ENCODE data around the gene MAG.

Gene MAG

GRCh38 chr19:35318679-35319448, 26.9 kb downstream of the MAG start:
- Histone ChIP-seq H3K27me3 (ENCODE audit: low read depth) (no peaks in the 10 kb centered on the region), H3K9me3 (no peaks in the 10 kb centered on the region; the same call in 1 of the 2 replicates), H3K36me3 (replicated peaks) (no peaks in the 10 kb centered on the region), H3K4me1 (no peaks in the 10 kb centered on the region), H3K4me3 (no peak overlapping the region)
- in situ Hi-C loops (cut with MboI; ENCODE audit: low sequenced_read_pairs): no loop called here
- DNase-seq (ENCODE audit: low spot score in 2 of 2): no peak

GRCh38 chr19:35320065-35320713, 28.2 kb downstream of the MAG start:
- Histone ChIP-seq H3K4me1 (no peaks in the 10 kb centered on the region), H3K27me3 (ENCODE audit: low read depth) (no peaks in the 10 kb centered on the region), H3K9me3 (no peaks in the 10 kb centered on the region; the same call in 1 of the 2 replicates), H3K36me3 (replicated peaks) (no peaks in the 10 kb centered on the region), H3K4me3 (no peak overlapping the region)
- no peak for DNase-seq (ENCODE audit: low spot score in 2 of 2)
- in situ Hi-C loops (cut with MboI; ENCODE audit: low sequenced_read_pairs): no loop called here

- no peaks in the 10 kb centered on the region; the same call in 1 of the 2 replicates for H3K9me3 ChIP-seq
- H3K4me1 ChIP-seq: no peaks in the 10 kb centered on the region
- DNase-seq (ENCODE audit: low spot score in 2 of 2): no peak
- no peaks in the 10 kb centered on the region for H3K36me3 ChIP-seq (replicated peaks)
- in situ Hi-C loops (cut with MboI; ENCODE audit: low sequenced_read_pairs): no loop called here
- H3K4me3 ChIP-seq: no peak overlapping the region
- H3K27me3 ChIP-seq (ENCODE audit: low read depth): no peaks in the 10 kb centered on the region; the same call in 1 of the 2 replicates
These were observed 29.3 kb downstream of the MAG start for GRCh38 chr19:35321291-35321690.

- Histone ChIP-seq H3K36me3 (replicated peaks) (no peaks in the 10 kb centered on the region), H3K9me3 (no peaks in the 10 kb centered on the region; the same call in 1 of the 2 replicates), H3K4me3 (no peak overlapping the region), H3K27me3 (ENCODE audit: low read depth) (no peaks in the 10 kb centered on the region; the same call in 1 of the 2 replicates), H3K4me1 (no peaks in the 10 kb centered on the region)
- in situ Hi-C loops (cut with MboI; ENCODE audit: low sequenced_read_pairs): no loop called here
- DNase-seq (ENCODE audit: low spot score in 2 of 2): no peak
These were observed 30.1 kb downstream of the MAG start for GRCh38 chr19:35322014-35322413.

- Histone ChIP-seq H3K36me3 (replicated peaks) (no peaks in the 10 kb centered on the region), H3K9me3 (no peaks in the 10 kb centered on the region), H3K4me1 (no peaks in the 10 kb centered on the region), H3K27me3 (ENCODE audit: low read depth) (no peaks in the 10 kb centered on the region; the same call in 1 of the 2 replicates), H3K4me3 (no peak overlapping the region)
- in situ Hi-C loops (cut with MboI; ENCODE audit: low sequenced_read_pairs): no loop called here
- DNase-seq (ENCODE audit: low spot score in 2 of 2): no peak
These were observed 35.7 kb downstream of the MAG start for GRCh38 chr19:35327642-35328041.

- in situ Hi-C loops (cut with MboI; ENCODE audit: low sequenced_read_pairs): no loop called here
- Histone ChIP-seq H3K4me3 (no peak within 1 kb of the TSS), H3K9me3 (no peaks in the 10 kb centered on the region), H3K4me1 (no peaks in the 10 kb centered on the region), H3K36me3 (replicated peaks) (no peaks in the 10 kb centered on the region), H3K27me3 (ENCODE audit: low read depth) (no peaks in the 10 kb centered on the region; the same call in 1 of the 2 replicates)
- DNase-seq (ENCODE audit: low spot score in 2 of 2): no peak
These were observed 36.9 kb downstream of the MAG start, which contains the start of gene CD22 for GRCh38 chr19:35328851-35329285. CD22 (plus strand) TSS chr19:35329187; CDS start chr19:35332041, 2,854 bp downstream.

- Histone ChIP-seq H3K36me3 (replicated peaks) (no peaks in the 10 kb centered on the region), H3K27me3 (ENCODE audit: low read depth) (no peaks in the 10 kb centered on the region; the same call in 1 of the 2 replicates), H3K9me3 (no peaks in the 10 kb centered on the region), H3K4me1 (no peaks in the 10 kb centered on the region), H3K4me3 (no peak overlapping the region)
- in situ Hi-C loops (cut with MboI; ENCODE audit: low sequenced_read_pairs): no loop called here
- DNase-seq (ENCODE audit: low spot score in 2 of 2): no peak
These were observed 37.4 kb downstream of the MAG start for GRCh38 chr19:35329323-35329722.

GRCh38 chr19:35330475-35330874, 38.5 kb downstream of the MAG start:
- Histone ChIP-seq H3K9me3 (no peaks in the 10 kb centered on the region), H3K4me3 (no peak overlapping the region), H3K36me3 (replicated peaks) (no peaks in the 10 kb centered on the region), H3K4me1 (no peaks in the 10 kb centered on the region), H3K27me3 (ENCODE audit: low read depth) (no peaks in the 10 kb centered on the region; the same call in 1 of the 2 replicates)
- in situ Hi-C loops (cut with MboI; ENCODE audit: low sequenced_read_pairs): no loop called here
- DNase-seq (ENCODE audit: low spot score in 2 of 2): no peak

GRCh38 chr19:35331551-35332214, 39.7 kb downstream of the MAG start:
- no peaks in the 10 kb centered on the region for H3K36me3 ChIP-seq (replicated peaks)
- no peaks in the 10 kb centered on the region; the same call in 1 of the 2 replicates for H3K27me3 ChIP-seq (ENCODE audit: low read depth)
- in situ Hi-C loops (cut with MboI; ENCODE audit: low sequenced_read_pairs): no loop called here
- DNase-seq (ENCODE audit: low spot score in 2 of 2): no peak
- H3K4me1 ChIP-seq: no peaks in the 10 kb centered on the region
- H3K4me3 ChIP-seq: no peak overlapping the region
- H3K9me3 ChIP-seq: no peaks in the 10 kb centered on the region

GRCh38 chr19:35332817-35333216, 40.9 kb downstream of the MAG start:
- DNase-seq (ENCODE audit: low spot score in 2 of 2): no peak
- in situ Hi-C loops (cut with MboI; ENCODE audit: low sequenced_read_pairs): no loop called here
- Histone ChIP-seq H3K36me3 (replicated peaks) (no peaks in the 10 kb centered on the region), H3K4me1 (no peaks in the 10 kb centered on the region), H3K9me3 (no peaks in the 10 kb centered on the region), H3K4me3 (no peak overlapping the region), H3K27me3 (ENCODE audit: low read depth) (no peaks in the 10 kb centered on the region; the same call in none of the 2 replicates)

- no peaks in the 10 kb centered on the region for H3K36me3 ChIP-seq (replicated peaks)
- H3K4me1 ChIP-seq: no peaks in the 10 kb centered on the region
- H3K27me3 ChIP-seq (ENCODE audit: low read depth): no peaks in the 10 kb centered on the region; the same call in none of the 2 replicates
- no peaks in the 10 kb centered on the region for H3K9me3 ChIP-seq
- no peak for DNase-seq (ENCODE audit: low spot score in 2 of 2)
- in situ Hi-C loops (cut with MboI; ENCODE audit: low sequenced_read_pairs): no loop called here
- no peak overlapping the region for H3K4me3 ChIP-seq
These were observed 42.3 kb downstream of the MAG start for GRCh38 chr19:35334144-35334753.

GRCh38 chr19:35336166-35336955, 44.4 kb downstream of the MAG start:
- Histone ChIP-seq H3K4me3 (no peak overlapping the region), H3K27me3 (ENCODE audit: low read depth) (no peaks in the 10 kb centered on the region; the same call in none of the 2 replicates), H3K9me3 (no peaks in the 10 kb centered on the region), H3K36me3 (replicated peaks) (no peaks in the 10 kb centered on the region), H3K4me1 (no peaks in the 10 kb centered on the region)
- DNase-seq (ENCODE audit: low spot score in 2 of 2): no peak
- in situ Hi-C loops (cut with MboI; ENCODE audit: low sequenced_read_pairs): no loop called here
